Hematopoietic multipotent progenitor cell treated with erythropoietin and hydrocortisone succinate and interleukin-3 and kit ligand, for 6 days (in vitro differentiated cells): ENCODE results near the gene MAFB.
"Not testable (repeated sequence)": the region's sequence is repeated elsewhere in the genome, so short reads cannot be mapped to it uniquely, and the experiment has no call there.

Experiments used
- DNase-seq: peaks from one replicate; pipeline ENCODE4 v3.0.0-alpha.2; 2015

The MAFB gene

DNA sequence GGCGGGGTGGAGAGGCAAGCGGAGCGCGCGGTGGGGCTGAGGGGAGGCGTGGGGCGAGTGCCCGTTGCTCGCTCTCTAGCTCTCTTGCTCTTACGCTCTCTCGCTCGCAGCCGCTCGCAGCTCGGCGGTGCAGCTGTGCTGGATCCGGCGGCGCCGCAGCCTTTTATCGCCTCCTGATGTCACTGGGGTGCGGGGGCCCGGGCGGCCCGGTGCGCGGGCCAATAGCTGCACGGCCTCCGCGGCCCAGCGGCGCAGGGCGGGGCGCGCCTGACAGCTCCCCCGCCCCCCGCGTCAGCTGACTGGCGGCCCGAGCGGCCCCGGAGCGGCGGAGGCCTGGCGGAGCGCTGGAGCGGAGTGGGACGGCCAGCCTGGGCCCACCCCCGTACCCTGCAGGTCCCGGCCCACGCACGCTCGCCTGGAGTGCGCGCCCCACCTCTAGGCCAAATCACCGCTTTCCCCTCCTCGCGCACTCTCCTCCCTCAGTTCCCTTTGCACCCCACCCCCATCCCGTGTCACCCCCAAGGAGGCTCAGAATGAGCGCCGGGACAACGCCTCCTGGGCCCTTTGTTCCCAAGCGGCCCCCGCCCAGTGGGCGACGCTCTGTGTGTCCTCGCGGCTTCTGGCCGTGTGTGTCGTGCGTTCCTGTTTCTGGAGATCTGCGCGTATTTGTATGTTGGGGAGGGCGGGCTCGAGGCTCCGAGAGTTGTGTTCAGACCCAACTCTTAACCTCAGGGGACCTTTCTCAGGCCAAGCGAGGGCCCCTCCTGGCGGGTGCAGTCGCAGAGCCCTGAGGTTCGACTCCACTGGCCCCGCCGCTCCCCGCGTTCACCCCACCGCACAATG lies at the start of gene MAFB:
Gene MAFB (minus strand): TSS at position 137 of the 843 bp plus-strand sequence. CDS start 386 bp downstream, outside the sequence.
- peak; percentile 77 for DNase-seq

DNA sequence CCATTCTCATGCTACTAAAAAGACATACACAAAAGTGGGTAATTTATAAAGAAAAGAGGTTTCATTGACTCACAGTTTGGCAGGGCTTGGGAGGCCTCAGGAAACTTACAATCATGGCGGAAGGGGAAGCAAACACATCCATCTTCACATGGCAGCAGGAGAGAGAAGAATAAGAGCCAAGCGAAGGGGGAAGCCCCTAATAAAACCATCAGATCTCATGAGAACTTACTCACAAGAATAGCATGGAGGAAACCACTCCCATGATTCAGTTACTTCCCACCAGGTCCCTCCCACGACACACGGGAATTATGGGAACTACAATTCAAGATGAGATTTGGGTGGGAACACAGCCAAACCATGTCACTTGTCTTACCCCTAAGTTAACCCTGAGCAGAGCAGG lies 47.4 kb upstream of the MAFB start:
- not testable (repeated sequence) for DNase-seq

DNA sequence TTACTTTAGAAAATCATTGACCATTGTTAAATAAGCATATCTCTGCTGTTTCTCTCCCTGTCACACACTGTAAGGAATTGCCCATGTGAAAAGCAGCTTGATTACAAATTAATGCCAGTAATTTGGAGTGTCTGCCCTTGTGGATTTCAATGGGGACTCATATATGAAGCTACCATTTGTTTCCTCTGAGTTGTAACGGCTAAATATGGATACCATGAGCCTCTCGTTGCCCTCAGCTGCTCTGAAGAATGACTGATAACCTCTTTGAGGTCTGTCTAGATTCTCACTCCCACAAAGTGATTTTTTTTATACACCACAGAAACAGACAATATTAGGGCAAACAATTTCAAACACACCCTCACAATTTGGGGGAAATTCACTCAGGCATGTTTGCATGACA lies 40.0 kb upstream of the MAFB start:
- no peak for DNase-seq

DNA sequence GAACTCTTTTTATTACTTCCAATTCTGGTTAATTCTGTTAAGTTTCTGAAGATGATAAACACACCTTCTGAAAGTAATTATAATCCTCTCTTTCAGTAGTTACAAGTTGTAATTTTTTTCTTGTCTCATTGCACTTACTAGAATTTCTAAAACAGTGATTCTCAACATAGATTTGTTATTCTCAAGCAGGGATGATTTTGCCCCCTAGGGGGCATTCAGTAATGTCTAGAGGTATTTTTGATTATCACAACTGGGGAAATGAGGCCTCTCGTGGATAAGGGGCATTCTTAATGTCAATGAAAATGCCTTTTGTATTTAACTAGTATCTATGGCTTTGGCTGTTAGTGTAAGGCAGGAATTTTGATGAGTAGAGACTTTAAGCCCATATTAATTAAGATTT lies 39.4 kb upstream of the MAFB start:
- DNase-seq, result peak; percentile 36

DNA sequence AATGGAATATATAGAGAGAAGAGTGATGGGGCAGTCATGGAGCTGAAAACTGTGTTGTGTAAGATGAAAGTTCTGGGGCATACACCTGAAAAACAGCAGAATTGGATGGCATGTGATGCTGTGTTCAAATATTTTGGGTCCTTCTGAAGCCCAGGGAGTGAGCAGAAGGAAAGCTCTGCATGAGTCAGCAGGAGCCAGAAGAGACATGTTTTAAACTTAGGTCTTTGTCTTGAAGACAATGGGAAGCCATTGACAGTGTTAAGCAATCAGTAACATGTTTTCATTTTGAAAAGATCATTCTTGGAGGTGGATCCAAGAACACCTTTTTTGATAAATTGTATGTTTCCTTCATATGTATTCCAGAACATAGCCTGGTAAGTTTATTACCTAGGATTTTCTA lies 38.9 kb upstream of the MAFB start:
- DNase-seq, result no peak

- no peak for DNase-seq
Measured at GRCh38 chr20:40726776-40727175, 37.7 kb upstream of the MAFB start.

DNA sequence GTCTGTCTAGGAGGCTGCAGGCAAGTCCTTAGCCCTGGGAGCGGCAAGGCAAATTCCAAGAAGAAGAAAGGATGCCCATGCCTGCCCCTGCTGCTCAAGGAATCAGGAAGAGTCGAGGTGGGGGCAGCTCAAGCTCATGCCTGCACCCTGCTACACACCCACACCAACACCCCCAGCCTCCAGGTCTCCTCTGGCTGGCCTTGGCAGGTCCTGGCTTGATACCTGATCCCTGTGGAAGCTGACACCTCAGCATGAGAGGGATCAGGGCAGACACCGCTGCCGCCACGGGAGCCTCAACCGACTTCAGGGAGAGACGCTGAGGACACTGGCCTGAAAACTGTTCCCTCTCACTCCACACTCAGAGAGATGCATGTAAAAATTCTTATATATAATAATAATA lies 35.5 kb upstream of the MAFB start:
- DNase-seq, result no peak

GRCh38 chr20:40720826-40721225 lies 31.8 kb upstream of the MAFB start:
- DNase-seq, result no peak

GRCh38 chr20:40720099-40720498 lies 31.1 kb upstream of the MAFB start:
- no peak for DNase-seq

GRCh38 chr20:40718982-40719729 lies 30.1 kb upstream of the MAFB start:
- DNase-seq, result no peak

DNA sequence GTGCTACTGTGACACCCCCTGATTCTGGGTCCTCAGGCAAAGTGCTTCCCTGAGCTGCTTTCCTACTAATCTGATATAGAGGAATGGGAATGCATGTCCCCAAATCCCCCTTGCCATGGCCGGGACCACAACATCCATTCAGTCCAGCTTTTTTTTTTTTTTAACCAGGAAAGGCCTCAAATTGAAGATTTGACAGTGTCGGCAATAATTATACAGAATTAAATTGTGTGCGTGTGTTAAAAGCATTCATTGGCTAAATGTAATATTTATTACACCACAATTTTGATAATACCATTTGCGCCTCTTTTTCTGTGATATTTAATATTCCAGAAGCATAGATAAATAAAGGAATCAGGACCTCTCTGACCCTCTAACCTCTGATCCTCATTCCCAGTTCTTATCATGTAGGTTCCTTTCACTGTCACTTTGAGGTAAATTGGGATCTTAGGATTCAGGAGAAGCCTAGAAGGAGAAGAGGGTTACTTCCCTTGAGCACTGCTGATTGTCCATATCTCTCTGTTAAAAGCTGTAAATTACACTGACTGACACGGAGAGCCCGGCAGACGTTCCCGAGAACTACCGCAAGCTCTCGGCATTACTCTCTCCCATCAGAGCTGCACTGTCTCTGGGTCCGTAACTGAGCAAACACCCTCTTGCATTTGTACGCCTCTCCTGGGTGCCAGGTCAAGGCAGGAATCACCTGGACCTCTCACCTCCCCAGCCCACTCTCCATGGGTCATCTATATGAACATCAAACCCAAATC lies 29.4 kb upstream of the MAFB start:
- DNase-seq, result no peak

DNA sequence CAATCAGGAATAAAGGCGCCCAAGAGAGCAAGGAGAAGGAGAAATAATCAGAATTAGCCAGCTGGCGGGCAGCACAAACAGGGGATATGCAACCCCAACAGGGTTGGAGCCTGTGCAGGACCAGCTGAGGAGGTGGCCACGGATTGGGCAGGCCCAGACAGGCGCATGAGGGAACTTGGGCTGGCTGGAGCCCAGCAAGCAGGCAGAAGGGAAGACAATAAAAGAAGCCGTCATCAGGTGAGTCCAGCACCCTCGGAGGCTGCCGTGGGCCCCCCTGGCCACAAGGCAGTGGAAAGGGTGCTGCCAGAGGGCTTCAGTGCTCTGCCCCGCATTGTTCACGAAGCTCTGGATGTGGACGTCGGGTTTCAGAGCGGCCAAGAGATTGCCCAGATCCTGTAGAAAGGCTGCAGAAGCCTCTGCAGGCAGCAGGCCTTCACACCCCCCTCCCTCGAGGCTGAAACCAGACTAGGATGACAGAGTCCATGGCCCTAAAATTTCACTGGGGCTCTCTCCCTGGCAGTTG lies 28.4 kb upstream of the MAFB start:
- no peak for DNase-seq

DNA sequence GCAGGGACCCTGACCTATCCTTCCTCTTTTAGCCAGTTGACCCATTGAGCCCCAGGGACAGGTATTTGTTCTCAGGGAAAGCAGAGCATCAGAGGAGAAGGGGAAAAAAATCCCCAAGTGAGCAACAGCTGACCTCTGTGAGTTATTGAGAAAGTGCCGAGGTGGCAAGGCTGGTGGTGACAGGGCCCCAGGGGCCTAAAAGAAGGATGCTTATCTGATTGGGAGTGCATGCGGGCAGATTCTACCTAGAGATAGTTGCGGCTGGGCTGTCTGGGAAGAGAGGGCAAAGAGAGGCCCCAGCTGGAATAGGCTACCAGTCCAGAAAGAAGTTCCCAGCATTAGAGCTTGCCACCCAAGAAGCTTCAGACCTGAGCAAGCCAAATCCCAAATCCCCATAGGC lies 26.5 kb upstream of the MAFB start:
- DNase-seq, result no peak

GRCh38 chr20:40714916-40715315 lies 25.9 kb upstream of the MAFB start:
- no peak for DNase-seq

DNA sequence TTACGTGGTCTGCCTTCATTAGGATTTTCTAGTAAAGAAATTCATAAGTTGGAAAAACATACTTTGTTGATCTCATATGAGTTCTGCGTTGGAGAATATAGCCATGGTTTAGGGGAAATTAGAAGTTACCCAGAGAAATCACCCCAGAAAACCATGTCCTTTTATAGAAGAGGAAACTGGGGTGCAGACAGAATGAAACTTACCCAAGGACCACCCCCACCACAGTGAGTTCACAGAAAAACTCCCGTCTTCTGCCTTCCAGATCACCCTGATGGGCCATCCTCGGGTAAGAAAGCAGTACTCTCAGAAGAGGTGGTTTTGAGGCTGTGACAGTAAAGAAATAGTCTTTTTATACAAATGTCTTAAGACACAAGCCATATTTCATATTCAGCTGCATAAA lies 25.1 kb upstream of the MAFB start:
- DNase-seq, result no peak

DNA sequence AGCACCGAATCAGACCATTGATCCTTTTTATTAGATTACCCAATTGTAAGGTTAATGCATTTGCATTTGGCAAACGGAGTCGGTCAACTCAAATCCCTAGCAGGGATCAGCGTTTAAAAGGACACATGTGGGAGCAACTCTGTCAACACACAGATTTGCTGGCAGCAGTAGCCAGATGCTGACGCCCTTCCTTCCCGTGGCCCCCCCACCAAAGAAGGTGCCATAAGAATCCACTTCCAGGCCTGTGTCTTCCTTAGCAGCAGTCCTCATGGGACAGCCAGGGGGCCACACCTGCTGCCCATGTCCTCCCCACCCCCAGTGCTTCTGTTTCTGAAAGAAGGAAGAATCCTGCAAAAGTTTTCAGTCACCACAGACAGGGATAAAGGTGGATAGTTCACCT lies 24.5 kb upstream of the MAFB start:
- DNase-seq, result no peak

DNA sequence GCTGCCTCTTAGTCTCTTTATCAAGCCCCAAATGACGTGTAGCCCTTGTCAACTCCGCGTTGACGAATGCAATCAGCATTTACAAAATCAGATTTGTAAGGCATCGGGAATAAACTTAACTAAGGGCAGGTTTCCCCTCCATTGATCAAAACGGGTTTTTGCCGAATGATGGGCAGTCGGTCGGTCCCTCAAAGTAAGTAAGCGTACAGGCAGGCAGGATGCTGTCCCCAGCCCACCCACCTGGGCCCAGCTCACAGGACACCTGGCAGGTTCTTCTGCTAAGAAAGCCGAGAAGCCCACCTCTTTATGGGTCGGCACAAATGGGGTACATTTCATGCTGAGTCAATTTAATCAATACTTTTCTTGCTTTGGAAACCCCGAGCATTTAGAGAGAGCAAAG lies 22.0 kb upstream of the MAFB start:
- no peak for DNase-seq

GRCh38 chr20:40710603-40711002 lies 21.6 kb upstream of the MAFB start:
- DNase-seq, result no peak

DNA sequence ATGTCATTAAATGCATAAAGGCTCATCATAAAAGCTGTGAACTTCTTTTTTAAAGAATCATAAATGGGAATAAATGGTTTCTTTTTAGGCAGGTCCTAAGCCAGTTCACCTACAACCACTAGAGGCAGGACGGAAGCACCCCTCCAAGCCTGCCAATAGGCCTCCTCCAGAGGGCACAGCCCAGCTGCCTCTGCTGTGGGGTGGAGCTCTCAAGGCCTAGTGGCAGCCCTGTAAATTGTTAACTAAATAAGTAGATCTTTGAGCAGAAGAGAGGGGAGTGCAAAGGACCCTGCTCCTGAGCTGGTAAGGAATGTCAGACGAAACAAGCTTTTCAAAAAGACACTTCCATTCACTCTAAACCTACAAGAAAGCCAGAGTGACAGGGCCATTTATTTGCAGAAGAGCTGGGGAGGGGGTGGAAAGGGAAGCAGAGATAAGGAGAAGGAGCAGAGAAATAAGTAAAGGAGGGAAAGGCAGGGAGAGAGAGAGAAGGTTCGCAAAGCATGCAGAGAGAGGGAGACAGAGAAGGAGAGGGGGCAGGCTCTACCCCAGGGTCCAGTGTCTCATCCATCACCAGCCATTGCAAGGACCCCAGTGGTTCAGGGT lies 18.0 kb upstream of the MAFB start:
- peak; percentile 32 for DNase-seq

- no peak for DNase-seq
Measured at GRCh38 chr20:40705413-40705812, 16.4 kb upstream of the MAFB start.

GRCh38 chr20:40704828-40705227 lies 15.8 kb upstream of the MAFB start:
- no peak for DNase-seq

DNA sequence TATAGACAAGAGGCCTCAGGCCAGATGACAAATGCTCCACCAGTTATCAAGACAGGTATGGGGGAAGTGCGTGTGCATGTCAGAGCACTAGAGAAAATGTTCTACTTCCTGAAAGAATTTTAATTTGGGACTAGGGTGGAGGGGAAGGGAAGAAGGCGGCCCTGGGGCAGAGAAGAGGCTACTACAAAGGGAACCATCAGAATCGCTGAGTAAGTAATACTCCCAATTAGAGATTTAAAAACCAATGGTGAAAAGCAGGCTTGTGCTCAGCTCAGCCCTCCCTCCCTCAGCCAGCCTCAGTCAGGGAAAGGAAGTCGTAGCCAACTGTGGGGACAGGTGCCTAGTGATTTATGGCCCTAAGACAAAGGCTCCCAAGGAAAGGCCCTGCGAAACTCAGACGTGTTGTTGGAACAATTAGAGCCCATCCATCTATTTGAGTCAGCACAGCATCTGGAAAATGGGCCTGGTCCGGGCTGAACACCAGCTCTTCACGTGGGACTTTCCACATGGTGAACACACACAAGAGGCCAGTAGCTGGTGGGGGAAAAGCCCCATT lies 15.0 kb upstream of the MAFB start:
- DNase-seq, result no peak

GRCh38 chr20:40702504-40702903 lies 13.5 kb upstream of the MAFB start:
- DNase-seq, result peak; percentile 22
